Body of pancreas (tissue), 4 donors: ENCODE results near the gene ADORA1.

ENCODE experiments used
- CTCF ChIP-seq, 7 experiments: fragments of 450-650 bp in 4 of 7; fragments of 200-600 bp in 3 of 7; sonication (generic) in 3 of 7; IDR thresholded peaks; one replicate each; pipeline ENCODE4 v1.5.1; 2016 to 2019; ENCODE audit warnings: antibody characterized with exemption in 7 of 7
- POLR2A ChIP-seq, 3 donors: fragments of 450-650 bp; IDR thresholded peaks; one replicate each; pipeline ENCODE4 v1.6.1; 2016; ENCODE audit warnings: antibody characterized with exemption in 3 of 3, mild to moderate bottlenecking in 2 of 3

- no peak for TF ChIP-seq CTCF (IDR thresholded peaks at IDR 0.05)
- no peak for TF ChIP-seq POLR2A (IDR thresholded peaks at IDR 0.05)
Observed at GRCh38 chr1:203081465-203082230, 45.9 kb upstream of the ADORA1 start.
